ENCODE measurements around the gene SUPT5H. TPM values are rescaled to one million over a fixed set of nuclear protein-coding genes. Genes with fewer than 3 reads are reported as not detected.

The SUPT5H gene
- total RNA-seq, 2 experiments from 2014 or later = 173 to 176 TPM

DNA sequence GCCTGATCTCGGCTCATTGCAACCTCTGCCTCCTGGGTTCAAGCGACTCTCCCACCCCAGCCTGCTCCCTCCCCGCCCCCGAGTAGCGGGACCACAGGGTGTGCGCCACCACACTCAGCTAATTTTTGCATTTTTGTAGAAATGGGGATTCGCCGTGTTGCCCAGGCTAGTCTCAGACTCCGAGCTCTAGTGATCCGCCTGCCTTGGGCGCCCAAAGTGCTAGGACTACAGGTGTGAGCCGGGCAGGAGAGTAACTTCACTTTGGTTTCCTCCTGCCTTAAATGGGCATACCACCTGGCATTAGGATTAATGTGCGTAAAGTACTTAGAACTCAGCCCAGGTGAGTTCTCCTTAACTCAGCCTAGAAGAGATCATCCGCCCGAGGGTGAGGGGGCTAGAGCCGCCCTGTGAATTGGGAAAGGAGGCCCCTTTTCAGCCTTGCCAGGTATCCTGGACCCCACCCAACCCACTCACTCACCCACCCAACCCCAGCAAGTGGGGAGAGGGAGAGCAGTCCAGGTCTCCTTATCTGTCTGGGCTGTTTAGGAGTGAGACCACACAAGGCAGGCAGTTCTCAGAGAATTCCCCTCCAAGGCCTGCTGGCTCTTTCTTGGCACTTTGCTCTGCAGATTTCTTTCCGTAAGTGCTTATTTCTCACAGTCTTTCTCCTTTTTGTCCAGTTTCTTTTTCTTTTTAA, 40.0 kb upstream of the SUPT5H start:
- no peak for ATAC-seq (ENCODE audit: low read depth)
- Mint-ChIP-seq H3K27ac (no peak overlapping the region), H3K4me1 (peaks cover 42% of the 10 kb centered on the region), H3K36me3 (peaks cover 15% of the 10 kb centered on the region), H3K27me3 (no peaks in the 10 kb centered on the region), H3K4me3 (peak overlapping the region; percentile 25), H3K9me3 (no peaks in the 10 kb centered on the region)
- POLR2A ChIA-PET = interaction anchor here (0.9 to 5.2 kb wide), 5 partner anchors 7 to 70 kb away, joined by 3 to 90 read pairs (median 8); partner anchors contain the start of genes MED29, PAF1 and RPS16
- DNase-seq = no peak

DNA sequence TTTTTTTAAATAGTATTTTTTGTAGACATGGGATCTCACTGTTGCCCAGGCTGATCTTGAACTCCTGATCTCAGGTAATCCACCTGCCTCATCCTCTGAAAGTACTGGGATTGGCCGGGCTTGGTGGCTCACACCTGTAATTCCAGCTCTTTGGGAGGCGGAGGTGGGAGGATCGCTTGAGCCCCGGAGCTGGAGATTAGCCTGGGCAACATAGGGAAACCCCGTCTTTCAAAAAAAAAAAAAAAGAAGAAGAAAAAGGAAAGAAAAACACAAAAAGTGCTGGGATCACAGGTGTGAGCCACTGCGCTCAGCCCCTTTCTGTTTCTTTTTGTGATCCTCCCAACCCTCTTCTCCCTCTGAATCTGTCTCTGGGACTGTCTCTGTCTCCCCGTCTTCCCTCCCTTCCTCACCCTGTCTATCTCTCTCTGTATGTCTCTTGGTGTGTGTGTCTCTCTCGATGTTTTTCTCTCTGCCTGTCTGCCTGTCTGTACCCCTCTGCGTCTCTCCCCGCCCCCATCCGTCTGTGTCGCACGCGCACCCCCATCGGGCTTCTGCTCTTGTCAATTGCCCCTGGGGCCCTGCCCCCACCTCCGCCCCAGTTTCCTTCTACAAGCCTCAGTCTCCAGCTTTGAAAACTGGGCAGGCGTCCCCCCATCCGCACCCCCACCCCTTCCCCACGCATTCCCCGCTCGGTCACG, 39.3 kb upstream of the SUPT5H start:
- H3K27me3 Mint-ChIP-seq = no peaks in the 10 kb centered on the region
- peak; percentile 13 for ATAC-seq (ENCODE audit: low read depth)
- peak overlapping the region; percentile 90 for H3K27ac Mint-ChIP-seq
- no peaks in the 10 kb centered on the region for H3K9me3 Mint-ChIP-seq
- peak; percentile 85 for DNase-seq
- peak overlapping the region; percentile 86 for H3K4me3 Mint-ChIP-seq
- POLR2A ChIA-PET = interaction anchor here (0.6 to 5.2 kb wide), 6 partner anchors 8 to 549 kb away, joined by 5 to 90 read pairs (median 23); partner anchors contain the start of genes MED29, PAF1, RPS16 and SAMD4B
- peaks cover 15% of the 10 kb centered on the region for H3K36me3 Mint-ChIP-seq
- peaks cover 46% of the 10 kb centered on the region for H3K4me1 Mint-ChIP-seq

- peak within 1 kb of the TSS; percentile 99 for H3K27ac Mint-ChIP-seq
- ATAC-seq (ENCODE audit: low read depth) (peak; percentile 34), DNase-seq (peak; percentile 88)
Observed at GRCh38 chr19:39406656-39407409, 38.5 kb upstream of the SUPT5H start, which contains the start of gene ZFP36. Gene ZFP36 (plus strand): TSS chr19:39406847. CDS start chr19:39406905, 58 bp downstream.

DNA sequence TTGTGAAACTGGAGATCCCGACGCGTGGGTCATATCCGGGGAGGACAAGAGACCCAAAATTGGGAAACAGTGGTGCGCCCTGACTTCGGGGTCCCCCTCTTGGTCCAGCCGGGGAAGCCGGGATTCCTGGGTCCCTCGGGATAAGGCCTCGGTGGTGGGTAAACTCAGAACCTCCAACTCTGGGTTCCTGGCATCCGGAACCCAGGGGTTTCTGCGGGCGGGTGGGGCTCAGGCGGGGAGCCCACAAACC, 38.0 kb upstream of the SUPT5H start:
- Mint-ChIP-seq H3K36me3 (peaks cover 16% of the 10 kb centered on the region), H3K27me3 (peaks cover 2% of the 10 kb centered on the region), H3K9me3 (no peaks in the 10 kb centered on the region), H3K27ac (peak overlapping the region; percentile 99), H3K4me1 (peaks cover 44% of the 10 kb centered on the region), H3K4me3 (peak overlapping the region; percentile 86)
- ATAC-seq (ENCODE audit: low read depth) = no peak
- POLR2A ChIA-PET = interaction anchor here (1.2 to 5.2 kb wide), 5 partner anchors 9 to 65 kb away, joined by 5 to 90 read pairs (median 39); partner anchors contain the start of genes MED29, PAF1, RPS16 and SAMD4B
- DNase-seq = no peak

More at GRCh38 chr19:39406656-39407409, 38.5 kb upstream of the SUPT5H start, which contains the start of gene ZFP36:
- Mint-ChIP-seq H3K9me3 (no peaks in the 10 kb centered on the region), H3K4me3 (peak within 1 kb of the TSS; percentile 86), H3K27me3 (no peaks in the 10 kb centered on the region), H3K36me3 (peaks cover 15% of the 10 kb centered on the region), H3K4me1 (peaks cover 45% of the 10 kb centered on the region)
- POLR2A ChIA-PET = interaction anchor here (0.6 to 5.2 kb wide), 6 partner anchors 8 to 550 kb away, joined by 5 to 90 read pairs (median 23); partner anchors contain the start of genes MED29, PAF1, RPS16 and SAMD4B

GRCh38 chr19:39407660-39408391, 37.6 kb upstream of the SUPT5H start:
- DNase-seq = peak; percentile 82
- peaks cover 16% of the 10 kb centered on the region for H3K36me3 Mint-ChIP-seq
- H3K27ac Mint-ChIP-seq = peak overlapping the region; percentile 99
- peaks cover 2% of the 10 kb centered on the region for H3K27me3 Mint-ChIP-seq
- POLR2A ChIA-PET = interaction anchor here (2.1 to 5.2 kb wide), 4 partner anchors 9 to 37 kb away, joined by 5 to 90 read pairs (median 40); partner anchors contain the start of genes MED29, PAF1, RPS16 and SUPT5H
- peaks cover 43% of the 10 kb centered on the region for H3K4me1 Mint-ChIP-seq
- H3K9me3 Mint-ChIP-seq = no peaks in the 10 kb centered on the region
- peak overlapping the region; percentile 86 for H3K4me3 Mint-ChIP-seq
- peak; percentile 14 for ATAC-seq (ENCODE audit: low read depth)

DNA sequence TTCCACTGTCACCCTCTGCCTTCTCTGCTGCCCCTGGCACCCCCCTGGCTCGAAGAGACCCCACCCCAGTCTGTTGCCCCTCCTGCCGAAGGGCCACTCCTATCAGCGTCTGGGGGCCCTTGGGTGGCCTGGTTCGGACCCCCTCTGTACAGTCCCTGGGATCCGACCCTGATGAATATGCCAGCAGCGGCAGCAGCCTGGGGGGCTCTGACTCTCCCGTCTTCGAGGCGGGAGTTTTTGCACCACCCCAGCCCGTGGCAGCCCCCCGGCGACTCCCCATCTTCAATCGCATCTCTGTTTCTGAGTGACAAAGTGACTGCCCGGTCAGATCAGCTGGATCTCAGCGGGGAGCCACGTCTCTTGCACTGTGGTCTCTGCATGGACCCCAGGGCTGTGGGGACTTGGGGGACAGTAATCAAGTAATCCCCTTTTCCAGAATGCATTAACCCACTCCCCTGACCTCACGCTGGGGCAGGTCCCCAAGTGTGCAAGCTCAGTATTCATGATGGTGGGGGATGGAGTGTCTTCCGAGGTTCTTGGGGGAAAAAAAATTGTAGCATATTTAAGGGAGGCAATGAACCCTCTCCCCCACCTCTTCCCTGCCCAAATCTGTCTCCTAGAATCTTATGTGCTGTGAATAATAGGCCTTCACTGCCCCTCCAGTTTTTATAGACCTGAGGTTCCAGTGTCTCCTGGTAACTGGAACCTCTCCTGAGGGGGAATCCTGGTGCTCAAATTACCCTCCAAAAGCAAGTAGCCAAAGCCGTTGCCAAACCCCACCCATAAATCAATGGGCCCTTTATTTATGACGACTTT, 36.8 kb upstream of the SUPT5H start:
- Mint-ChIP-seq H3K4me1 (peaks cover 42% of the 10 kb centered on the region), H3K4me3 (peak overlapping the region; percentile 86), H3K27me3 (peaks cover 2% of the 10 kb centered on the region), H3K9me3 (no peaks in the 10 kb centered on the region), H3K27ac (peak overlapping the region; percentile 99), H3K36me3 (peaks cover 16% of the 10 kb centered on the region)
- POLR2A ChIA-PET = interaction anchor here (2.1 to 5.2 kb wide), 4 partner anchors 10 to 36 kb away, joined by 5 to 90 read pairs (median 40); partner anchors contain the start of genes MED29, PAF1, RPS16 and SUPT5H
- peak; percentile 61 for DNase-seq
- ATAC-seq (ENCODE audit: low read depth) = no peak

DNA sequence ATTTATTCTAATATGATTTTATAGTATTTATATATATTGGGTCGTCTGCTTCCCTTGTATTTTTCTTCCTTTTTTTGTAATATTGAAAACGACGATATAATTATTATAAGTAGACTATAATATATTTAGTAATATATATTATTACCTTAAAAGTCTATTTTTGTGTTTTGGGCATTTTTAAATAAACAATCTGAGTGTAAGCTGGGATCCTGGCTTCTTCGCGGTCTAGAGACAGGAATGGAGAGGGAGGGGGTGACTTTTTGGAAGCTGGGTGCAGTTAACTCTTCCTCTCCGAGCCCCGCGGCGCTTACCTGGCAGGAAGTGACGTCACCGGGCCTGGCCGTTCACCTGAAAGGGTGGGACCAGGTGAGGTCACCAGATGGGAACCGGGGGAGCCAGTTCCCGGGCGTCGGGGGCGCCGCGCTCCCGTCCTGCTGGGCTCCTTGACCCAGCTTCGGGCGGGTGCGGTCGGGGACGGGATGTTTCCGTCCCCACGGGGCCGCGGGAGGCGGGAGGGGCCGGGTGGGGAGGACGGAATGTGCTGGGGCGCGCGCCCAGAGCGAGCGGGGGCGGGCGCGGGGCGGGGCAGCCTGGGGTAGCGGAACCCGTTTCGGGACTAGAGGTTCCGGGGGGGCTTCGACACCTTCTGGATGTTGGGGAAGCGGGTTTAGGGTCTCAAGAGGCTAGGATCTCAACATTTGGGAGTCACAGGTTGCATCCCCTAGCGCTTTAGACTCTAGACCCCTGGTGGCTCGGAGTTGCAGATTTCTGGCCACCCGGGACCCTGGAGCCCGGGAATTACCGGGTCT, 36.0 kb upstream of the SUPT5H start:
- Mint-ChIP-seq H3K27ac (peak overlapping the region; percentile 99), H3K4me3 (peak overlapping the region; percentile 86), H3K36me3 (peaks cover 24% of the 10 kb centered on the region), H3K9me3 (no peaks in the 10 kb centered on the region), H3K27me3 (peaks cover 2% of the 10 kb centered on the region), H3K4me1 (peaks cover 47% of the 10 kb centered on the region)
- POLR2A ChIA-PET = interaction anchor here (2.1 to 5.2 kb wide), 4 partner anchors 11 to 36 kb away, joined by 5 to 90 read pairs (median 40); partner anchors contain the start of genes MED29, PAF1, RPS16 and SUPT5H
- ATAC-seq (ENCODE audit: low read depth) (no peak), DNase-seq (peak; percentile 83)

- H3K27ac Mint-ChIP-seq = peak overlapping the region; percentile 98
- H3K4me3 Mint-ChIP-seq = peak overlapping the region; percentile 84
- DNase-seq (peak; percentile 80), ATAC-seq (ENCODE audit: low read depth) (peak; percentile 15)
- H3K9me3 Mint-ChIP-seq = no peaks in the 10 kb centered on the region
- POLR2A ChIA-PET = interaction anchor here (2.4 kb wide), 1 partner anchor 13 kb away, joined by 69 read pairs; no protein-coding TSS in a partner anchor
- peaks cover 2% of the 10 kb centered on the region for H3K27me3 Mint-ChIP-seq
- H3K4me1 Mint-ChIP-seq = peaks cover 48% of the 10 kb centered on the region
- H3K36me3 Mint-ChIP-seq = peaks cover 27% of the 10 kb centered on the region
Observed at GRCh38 chr19:39410017-39410830, 35.2 kb upstream of the SUPT5H start.

GRCh38 chr19:39410831-39411080, 34.6 kb upstream of the SUPT5H start:
- H3K4me3 Mint-ChIP-seq = peak overlapping the region; percentile 84
- H3K4me1 Mint-ChIP-seq = peaks cover 43% of the 10 kb centered on the region
- no peak for DNase-seq
- POLR2A ChIA-PET = interaction anchor here (2.2 to 2.4 kb wide), 2 partner anchors 10 to 13 kb away, joined by 44 to 69 read pairs; no protein-coding TSS in a partner anchor
- no peaks in the 10 kb centered on the region for H3K9me3 Mint-ChIP-seq
- H3K36me3 Mint-ChIP-seq = peaks cover 27% of the 10 kb centered on the region
- peaks cover 2% of the 10 kb centered on the region for H3K27me3 Mint-ChIP-seq
- H3K27ac Mint-ChIP-seq = peak overlapping the region; percentile 98
- ATAC-seq (ENCODE audit: low read depth) = no peak

- POLR2A ChIA-PET = interaction anchor here (1.0 to 2.4 kb wide), 9 partner anchors 10 to 286 kb away, joined by 3 to 69 read pairs (median 13); partner anchors contain the start of genes MED29, PAF1, PAK4 and RPS16
- peaks cover 2% of the 10 kb centered on the region for H3K27me3 Mint-ChIP-seq
- peaks cover 27% of the 10 kb centered on the region for H3K36me3 Mint-ChIP-seq
- H3K27ac Mint-ChIP-seq = peak overlapping the region; percentile 98
- no peak for DNase-seq
- no peak for ATAC-seq (ENCODE audit: low read depth)
- H3K4me1 Mint-ChIP-seq = peaks cover 38% of the 10 kb centered on the region
- H3K9me3 Mint-ChIP-seq = no peaks in the 10 kb centered on the region
- peak overlapping the region; percentile 84 for H3K4me3 Mint-ChIP-seq
Observed at GRCh38 chr19:39411081-39411831, 34.1 kb upstream of the SUPT5H start.

Data from activated naive CD8-positive, alpha-beta T cell treated with anti-CD3 and anti-CD28 coated beads, Interleukin-2, amount 10 ng/mL, durations not matched to agents 7 days and 5 days (primary cell).